CD4-positive, alpha-beta T cell treated with Interleukin-6 at 100 ng/mL for 8 hours (primary cell): ENCODE results near the gene MDM1.
A peak's percentile ranks its signal among the peaks of the same experiment; 100 is the strongest.

Experiments
- DNase-seq: peaks from one replicate; pipeline ENCODE4 v3.0.0-alpha.2; 2020; ENCODE audit warnings: mixed read lengths, low spot score

MDM1 gene

DNA sequence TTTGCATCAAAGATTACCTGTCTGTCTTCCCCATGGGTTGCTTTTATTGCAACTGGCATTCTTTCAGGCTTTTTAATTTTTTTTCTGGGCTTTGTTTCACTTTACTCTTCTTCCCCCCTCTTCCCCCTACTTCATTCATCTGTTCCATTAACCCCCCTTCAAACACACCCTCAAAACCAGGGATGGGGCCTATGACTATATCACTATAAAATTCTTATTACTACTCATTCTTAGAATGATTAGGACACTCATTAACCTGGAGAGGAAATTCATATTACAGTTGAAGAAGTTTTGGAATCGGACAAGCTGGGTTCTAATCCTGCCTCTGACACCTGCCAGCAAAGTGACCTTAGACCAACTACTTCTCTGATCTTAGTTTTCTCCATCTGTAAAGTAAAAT, 24.8 kb upstream of the MDM1 start:
- DNase-seq: no peak

- DNase-seq: no peak
These were observed 24.0 kb upstream of the MDM1 start for GRCh38 chr12:68356060-68356695.

GRCh38 chr12:68354977-68355541, 22.9 kb upstream of the MDM1 start:
- no peak for DNase-seq

DNA sequence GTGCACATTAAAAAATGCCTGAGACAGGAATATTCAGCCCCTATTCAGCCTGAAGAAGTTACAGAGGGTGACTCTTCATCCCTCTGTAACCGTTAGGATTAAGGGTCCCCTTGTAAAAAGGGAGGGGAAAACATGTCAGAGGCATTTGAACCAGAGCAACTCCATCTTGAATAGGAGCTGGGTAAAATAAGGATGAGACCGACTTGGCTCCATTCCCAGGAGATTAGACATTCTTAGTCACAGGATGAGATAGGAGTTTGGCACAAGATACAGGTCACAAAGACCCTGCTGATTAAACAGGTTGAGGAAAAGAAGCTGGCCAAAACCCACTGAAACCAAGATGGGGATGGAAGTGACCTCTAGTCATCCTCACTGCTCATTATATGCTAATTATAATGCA, 19.9 kb upstream of the MDM1 start:
- DNase-seq: no peak

- no peak for DNase-seq
These were observed 18.6 kb upstream of the MDM1 start for GRCh38 chr12:68350753-68351152.

DNA sequence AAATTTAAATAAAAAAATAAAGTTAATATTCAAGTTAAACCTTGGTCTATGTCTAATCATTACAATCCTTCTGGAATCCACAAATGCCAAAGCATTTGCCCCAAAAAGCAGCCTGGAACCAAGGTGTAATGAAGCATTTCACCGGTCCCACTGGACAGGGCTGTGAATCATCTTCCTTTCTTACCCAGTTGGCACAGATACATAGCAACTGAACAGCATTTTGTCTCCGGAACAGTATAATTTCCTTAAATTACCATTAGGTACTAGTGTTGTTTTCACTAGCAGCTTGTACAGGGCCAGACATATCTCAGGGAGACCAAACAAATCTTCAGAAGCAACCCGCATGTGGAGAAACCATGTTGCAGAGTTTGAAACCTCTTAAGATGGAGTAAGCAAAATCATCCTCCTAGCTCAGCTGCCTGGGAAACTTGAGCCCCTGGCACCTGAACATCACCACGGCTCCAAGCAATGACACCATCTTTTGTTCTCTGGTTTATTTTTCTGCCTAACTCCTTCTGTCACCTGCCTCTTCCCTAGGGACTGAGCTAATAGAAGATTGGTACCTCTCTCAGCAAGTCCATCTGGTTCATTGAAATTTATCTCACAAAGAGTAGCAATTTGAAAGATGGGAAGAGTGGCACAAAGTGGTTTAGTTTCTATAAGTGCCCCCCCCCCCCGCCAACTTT, 17.9 kb upstream of the MDM1 start:
- no peak for DNase-seq

GRCh38 chr12:68349220-68349621, 17.1 kb upstream of the MDM1 start:
- DNase-seq: no peak

DNA sequence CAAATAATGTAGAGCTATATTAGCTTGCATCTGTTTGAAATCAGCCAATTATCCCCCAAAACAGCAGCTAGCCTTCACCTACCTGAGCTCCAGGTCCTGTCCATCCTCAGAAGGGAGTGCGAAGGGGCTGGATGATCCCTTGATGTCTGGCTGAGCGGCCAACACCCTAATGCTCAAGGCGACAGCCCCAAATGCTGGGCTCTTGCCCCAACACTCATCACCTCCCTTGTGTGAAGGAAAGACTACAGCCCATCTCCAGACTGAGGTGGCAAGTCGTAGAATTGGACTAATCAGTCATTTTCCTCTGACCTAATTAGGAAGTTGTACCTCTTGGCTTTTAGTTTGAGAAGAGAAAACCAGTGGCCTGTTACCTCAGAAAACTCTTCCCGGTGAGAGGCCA, 16.3 kb upstream of the MDM1 start:
- DNase-seq: no peak

GRCh38 chr12:68345763-68346162, 13.6 kb upstream of the MDM1 start:
- DNase-seq: no peak

- no peak for DNase-seq
These were observed 12.0 kb upstream of the MDM1 start for GRCh38 chr12:68344126-68344525.

DNA sequence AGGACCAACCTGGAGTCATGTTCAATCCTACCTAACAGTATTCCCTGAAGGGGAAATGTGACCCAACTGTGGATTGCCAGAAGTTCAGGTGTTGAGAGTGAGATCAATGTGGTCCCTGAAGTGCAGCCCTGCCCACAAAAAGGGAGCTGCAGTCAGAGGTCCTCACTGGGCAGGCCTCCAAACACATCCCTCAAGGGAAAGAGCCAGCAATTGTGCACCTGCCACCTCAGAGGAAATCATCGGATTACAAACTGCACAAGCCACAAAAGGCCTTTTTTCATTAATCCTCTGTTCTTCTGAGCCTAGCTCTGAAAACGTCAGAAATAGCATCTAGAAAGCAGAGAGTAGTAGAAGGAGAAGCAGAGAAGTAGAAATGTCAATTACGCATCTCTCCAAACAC, 10.8 kb upstream of the MDM1 start:
- no peak for DNase-seq

- no peak for DNase-seq
These were observed 9.7 kb upstream of the MDM1 start for GRCh38 chr12:68341822-68342221.

GRCh38 chr12:68340404-68341270, 8.5 kb upstream of the MDM1 start:
- no peak for DNase-seq

- no peak for DNase-seq
These were observed 4.7 kb upstream of the MDM1 start for GRCh38 chr12:68336889-68337303.

DNA sequence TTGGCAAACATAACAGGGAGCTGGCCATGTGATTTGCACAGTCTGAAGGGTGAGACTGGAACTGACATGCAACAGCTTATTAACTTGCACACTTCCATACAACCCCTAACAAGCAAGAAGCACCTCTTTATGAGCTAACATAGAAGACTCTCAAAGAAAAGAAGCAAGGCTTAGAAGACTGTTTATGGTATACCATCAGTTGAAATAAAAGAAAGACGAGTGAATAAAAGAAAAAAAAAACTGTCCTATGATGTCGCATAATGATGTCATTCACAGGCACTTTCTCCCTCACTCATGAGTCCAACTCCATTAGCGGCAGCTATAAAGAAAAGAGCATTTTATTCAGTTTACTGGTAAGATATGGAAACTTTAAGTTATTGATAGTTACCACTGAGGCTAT, 3.3 kb upstream of the MDM1 start:
- no peak for DNase-seq

GRCh38 chr12:68334132-68334531, 2.0 kb upstream of the MDM1 start:
- peak; percentile 20 for DNase-seq

GRCh38 chr12:68332728-68333630, 817 bp upstream of the MDM1 start:
- no peak for DNase-seq

DNA sequence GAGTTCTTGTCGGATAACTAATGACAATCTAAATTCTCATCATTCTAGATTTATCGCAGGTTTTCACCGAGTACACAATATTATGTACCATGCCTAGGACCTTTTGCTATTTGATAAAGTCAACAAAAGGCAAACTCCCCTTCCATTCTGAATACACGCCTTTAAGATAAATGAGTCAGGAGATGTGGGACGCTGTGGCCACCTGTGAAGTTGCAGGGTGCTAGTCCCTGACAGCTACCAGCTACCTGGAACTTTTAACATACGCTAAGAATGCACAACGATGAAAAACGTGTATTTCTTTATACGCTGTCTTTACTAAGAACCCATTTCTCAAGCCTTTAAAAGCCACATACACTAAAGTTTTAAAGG, 678 bp downstream of the MDM1 start:
- DNase-seq: no peak

DNA sequence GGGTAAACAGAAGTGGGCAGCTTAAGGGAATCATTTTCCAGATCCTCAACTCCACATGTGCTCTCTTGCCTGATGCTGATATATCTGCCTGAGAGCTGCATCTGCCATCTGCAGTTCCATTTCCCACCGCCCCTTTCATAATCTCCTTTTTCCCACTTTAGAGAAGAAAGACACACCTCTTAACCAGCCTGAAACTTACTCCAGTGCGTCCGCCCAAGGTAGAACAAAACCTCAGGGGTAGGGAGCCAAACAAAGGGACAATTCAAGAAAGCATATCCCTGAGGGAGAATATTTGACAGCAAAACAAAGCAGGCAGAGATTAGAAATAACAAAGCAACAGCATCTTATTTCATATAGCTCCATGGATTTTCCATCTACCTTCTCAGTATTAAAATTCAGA, 4.3 kb downstream of the MDM1 start:
- DNase-seq: no peak

DNA sequence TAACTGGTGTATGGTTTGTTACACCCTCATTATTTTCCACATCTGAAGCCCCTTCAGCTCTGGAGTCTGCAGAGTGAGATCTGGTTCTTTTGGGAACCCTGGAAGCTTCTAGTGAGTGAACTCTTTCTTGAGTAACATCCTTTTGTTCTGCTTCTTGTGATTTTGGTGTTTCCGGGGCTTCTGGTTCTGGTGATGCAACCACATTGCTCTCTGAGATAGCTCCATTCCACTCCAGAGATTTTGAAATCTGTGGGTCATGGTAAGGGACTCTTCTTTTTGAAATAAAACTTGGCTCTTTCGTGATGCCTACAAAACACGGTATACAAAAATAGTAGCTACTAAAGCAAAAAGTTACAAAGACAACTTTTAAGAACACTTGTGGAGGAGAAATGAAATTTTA, 5.4 kb downstream of the MDM1 start:
- DNase-seq: no peak

GRCh38 chr12:68325966-68326365, 6.2 kb downstream of the MDM1 start:
- DNase-seq: no peak

GRCh38 chr12:68324531-68324930, 7.6 kb downstream of the MDM1 start:
- DNase-seq: no peak
